IPS DF 4.7 (cell line): ENCODE results near the gene PSAPL1.
"Not testable (repeated sequence)": the region's sequence is repeated elsewhere in the genome, so short reads cannot be mapped to it uniquely, and the experiment has no call there.

Experiments
- DNase-seq: peaks from one replicate; pipeline ENCODE4 v3.0.0-alpha.2; 2013; ENCODE audit warnings: low spot score; ENCODE audit errors: extremely low read depth

The PSAPL1 gene

GRCh38 chr4:7459471-7459870, 24.7 kb upstream of the PSAPL1 start:
- DNase-seq, result no peak

GRCh38 chr4:7458477-7458876, 23.7 kb upstream of the PSAPL1 start:
- no peak for DNase-seq

GRCh38 chr4:7458066-7458425, 23.3 kb upstream of the PSAPL1 start:
- no peak for DNase-seq

- no peak for DNase-seq
These were observed 22.7 kb upstream of the PSAPL1 start for GRCh38 chr4:7457201-7458065.

- not testable (repeated sequence) for DNase-seq
These were observed 18.1 kb upstream of the PSAPL1 start for GRCh38 chr4:7452802-7453201.

- DNase-seq, result no peak
These were observed 17.1 kb upstream of the PSAPL1 start for GRCh38 chr4:7451800-7452199.

GRCh38 chr4:7451434-7451789, 16.7 kb upstream of the PSAPL1 start:
- DNase-seq, result no peak

- no peak for DNase-seq
These were observed 16.2 kb upstream of the PSAPL1 start for GRCh38 chr4:7450775-7451433.

GRCh38 chr4:7448036-7448435, 13.3 kb upstream of the PSAPL1 start:
- no peak for DNase-seq

- no peak for DNase-seq
These were observed 12.5 kb upstream of the PSAPL1 start for GRCh38 chr4:7447236-7447635.

- DNase-seq, result no peak
These were observed 10.0 kb upstream of the PSAPL1 start for GRCh38 chr4:7444731-7445130.

GRCh38 chr4:7444314-7444713, 9.6 kb upstream of the PSAPL1 start:
- DNase-seq, result no peak

- DNase-seq, result no peak
These were observed 7.9 kb upstream of the PSAPL1 start for GRCh38 chr4:7442574-7443162.

- no peak for DNase-seq
These were observed 6.5 kb upstream of the PSAPL1 start for GRCh38 chr4:7441201-7441600.

GRCh38 chr4:7439699-7440098, 5.0 kb upstream of the PSAPL1 start:
- DNase-seq, result no peak

GRCh38 chr4:7436256-7436655, 1.5 kb upstream of the PSAPL1 start:
- DNase-seq, result no peak

- DNase-seq, result no peak
These were observed 836 bp upstream of the PSAPL1 start for GRCh38 chr4:7435471-7436061.

GRCh38 chr4:7434141-7434765, 477 bp downstream of the PSAPL1 start:
- DNase-seq, result no peak

- no peak for DNase-seq
These were observed 1.2 kb downstream of the PSAPL1 start for GRCh38 chr4:7433376-7434140.

- DNase-seq, result no peak
These were observed 2.0 kb downstream of the PSAPL1 start for GRCh38 chr4:7432531-7433375.
